ENCODE data around the gene DCST2. TPM values are rescaled to one million over a fixed set of nuclear protein-coding genes. Genes with fewer than 3 reads are reported as not detected.

DCST2 gene
- total and polyA plus RNA-seq, 4 donors: 0.31 to 1.7 (median 1.2) TPM

DNA sequence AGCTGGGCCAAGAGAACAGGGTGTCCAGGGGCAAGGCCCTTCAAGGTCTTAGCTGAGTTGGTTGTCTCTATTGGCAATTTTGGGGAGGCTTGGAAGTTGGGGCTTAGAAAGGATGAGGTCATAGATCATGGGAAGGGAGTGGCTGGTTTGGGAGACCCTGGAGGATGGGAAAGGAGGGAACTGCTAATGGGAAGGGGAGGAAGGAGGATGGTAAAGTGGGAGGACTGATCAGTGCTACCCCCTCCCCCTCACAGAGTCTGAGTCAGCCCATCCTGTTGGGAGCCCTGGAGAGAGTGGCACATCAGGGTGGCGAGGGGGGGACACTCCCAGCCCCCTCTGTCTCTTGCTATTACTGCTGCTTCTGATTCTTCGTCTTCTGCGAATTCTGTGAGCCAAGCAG is 35.0 kb upstream of the DCST2 start:
- Histone ChIP-seq H3K36me3 (ENCODE audit: control insufficient read depth in 4 of 4, insufficient read depth in 4 of 4, low read length in 4 of 4) (peaks cover 0 to 11% (median 5%) of the 10 kb centered on the region in 4 donors), H3K9ac (ENCODE audit: insufficient read depth in 1 of 2, low read length in 2 of 2) (no peak overlapping the region), H3K4me3 (no peak overlapping the region), H3K27me3 (ENCODE audit: control insufficient read depth in 3 of 3, insufficient read depth in 3 of 3, low read length in 2 of 3) (peaks cover 0 to 13% (median 11%) of the 10 kb centered on the region in 3 donors), H3K4me1 (ENCODE audit: control insufficient read depth in 5 of 5, insufficient read depth in 5 of 5, low read length in 5 of 5) (peaks cover 2 to 24% (median 6%) of the 10 kb centered on the region in 5 donors), H3K27ac (ENCODE audit: low read depth in 1 of 2, low read length in 1 of 2) (no peak overlapping the region), H3K9me3 (ENCODE audit: control insufficient read depth in 4 of 4, insufficient read depth in 3 of 4, low read length in 3 of 4) (no peaks in the 10 kb centered on the region)
- TF ChIP-seq, protein P1, sequence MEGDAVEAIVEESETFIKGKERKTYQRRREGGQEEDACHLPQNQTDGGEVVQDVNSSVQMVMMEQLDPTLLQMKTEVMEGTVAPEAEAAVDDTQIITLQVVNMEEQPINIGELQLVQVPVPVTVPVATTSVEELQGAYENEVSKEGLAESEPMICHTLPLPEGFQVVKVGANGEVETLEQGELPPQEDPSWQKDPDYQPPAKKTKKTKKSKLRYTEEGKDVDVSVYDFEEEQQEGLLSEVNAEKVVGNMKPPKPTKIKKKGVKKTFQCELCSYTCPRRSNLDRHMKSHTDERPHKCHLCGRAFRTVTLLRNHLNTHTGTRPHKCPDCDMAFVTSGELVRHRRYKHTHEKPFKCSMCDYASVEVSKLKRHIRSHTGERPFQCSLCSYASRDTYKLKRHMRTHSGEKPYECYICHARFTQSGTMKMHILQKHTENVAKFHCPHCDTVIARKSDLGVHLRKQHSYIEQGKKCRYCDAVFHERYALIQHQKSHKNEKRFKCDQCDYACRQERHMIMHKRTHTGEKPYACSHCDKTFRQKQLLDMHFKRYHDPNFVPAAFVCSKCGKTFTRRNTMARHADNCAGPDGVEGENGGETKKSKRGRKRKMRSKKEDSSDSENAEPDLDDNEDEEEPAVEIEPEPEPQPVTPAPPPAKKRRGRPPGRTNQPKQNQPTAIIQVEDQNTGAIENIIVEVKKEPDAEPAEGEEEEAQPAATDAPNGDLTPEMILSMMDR (IDR thresholded peaks at IDR 0.05; ENCODE audit: control extremely low read depth, extremely low read depth): no peak
- ATAC-seq (ENCODE audit: insufficient read depth, low FRiP score) (no peak), DNase-seq (no peak)
- WGBS, 2 donors: 94 to 96% methylated on average over 3 of the region's 3 CpGs

DNA sequence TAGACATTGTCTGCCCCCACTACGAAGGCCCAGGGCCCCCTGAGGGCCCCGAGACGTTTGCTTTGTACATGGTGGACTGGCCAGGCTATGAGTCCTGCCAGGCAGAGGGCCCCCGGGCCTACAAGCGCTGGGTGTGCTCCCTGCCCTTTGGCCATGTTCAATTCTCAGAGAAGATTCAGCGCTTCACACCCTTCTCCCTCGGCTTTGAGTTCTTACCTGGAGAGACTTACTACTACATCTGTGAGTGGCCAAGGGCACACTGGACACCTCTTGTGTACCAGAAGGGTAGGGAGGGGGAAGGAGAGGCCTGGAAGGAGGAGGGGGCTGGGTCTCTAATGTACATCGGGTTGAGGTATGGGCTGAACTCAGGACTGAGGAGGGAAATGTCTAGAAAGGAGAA is 33.2 kb upstream of the DCST2 start:
- Histone ChIP-seq H3K9ac (ENCODE audit: insufficient read depth in 1 of 2, low read length in 2 of 2) (no peak overlapping the region), H3K27ac (ENCODE audit: low read depth in 1 of 2, low read length in 1 of 2) (no peak overlapping the region), H3K4me1 (ENCODE audit: control insufficient read depth in 5 of 5, insufficient read depth in 5 of 5, low read length in 5 of 5) (peaks cover 2 to 40% (median 11%) of the 10 kb centered on the region in 5 donors), H3K36me3 (ENCODE audit: control insufficient read depth in 4 of 4, insufficient read depth in 4 of 4, low read length in 4 of 4) (peaks cover 0 to 11% (median 5%) of the 10 kb centered on the region in 4 donors), H3K27me3 (ENCODE audit: control insufficient read depth in 3 of 3, insufficient read depth in 3 of 3, low read length in 2 of 3) (peaks cover 0 to 2% (median 0%) of the 10 kb centered on the region in 3 donors), H3K9me3 (ENCODE audit: control insufficient read depth in 4 of 4, insufficient read depth in 3 of 4, low read length in 3 of 4) (no peaks in the 10 kb centered on the region), H3K4me3 (no peak overlapping the region)
- TF ChIP-seq, protein P1 (IDR thresholded peaks at IDR 0.05; ENCODE audit: control extremely low read depth, extremely low read depth): no peak
- ATAC-seq (ENCODE audit: insufficient read depth, low FRiP score) (no peak), DNase-seq (no peak)
- WGBS, 2 donors: 88 to 91% methylated on average over 8 of the region's 8 CpGs

DNA sequence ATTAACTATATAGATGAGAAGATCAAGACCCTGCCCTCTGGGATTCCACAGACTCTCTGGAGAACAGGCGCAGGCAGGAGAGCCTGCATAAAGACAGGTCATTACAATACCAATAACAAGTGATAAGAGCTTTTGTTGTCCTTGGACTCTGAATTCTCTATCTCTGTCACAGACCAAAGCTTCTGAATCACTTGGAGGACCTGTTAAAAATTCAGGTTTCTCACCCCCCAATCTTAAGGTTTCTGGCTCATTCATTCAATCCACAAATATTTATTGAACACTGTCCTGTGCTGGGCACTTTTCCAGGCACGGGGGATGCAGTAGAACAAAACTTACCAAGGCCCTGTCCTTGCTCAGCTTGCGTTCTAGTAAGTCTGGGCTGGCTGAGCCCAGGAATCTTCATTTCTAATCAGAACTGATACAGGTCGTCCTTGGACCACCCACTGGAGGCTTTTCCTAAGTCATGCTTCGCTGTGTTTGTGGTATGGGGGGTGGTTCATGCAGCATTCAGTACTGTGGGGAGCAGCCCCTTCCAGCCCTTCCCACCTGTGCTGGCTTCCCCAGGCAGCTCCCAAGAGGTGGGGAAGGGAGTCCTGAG is 31.4 kb upstream of the DCST2 start:
- TF ChIP-seq, protein P1 (IDR thresholded peaks at IDR 0.05; ENCODE audit: control extremely low read depth, extremely low read depth): no peak
- Histone ChIP-seq H3K36me3 (ENCODE audit: control insufficient read depth in 4 of 4, insufficient read depth in 4 of 4, low read length in 4 of 4) (peaks cover 0 to 12% (median 10%) of the 10 kb centered on the region in 4 donors), H3K27me3 (ENCODE audit: control insufficient read depth in 3 of 3, insufficient read depth in 3 of 3, low read length in 2 of 3) (peaks cover 0 to 4% (median 0%) of the 10 kb centered on the region in 3 donors), H3K27ac (ENCODE audit: low read depth in 1 of 2, low read length in 1 of 2) (no peak overlapping the region), H3K4me3 (no peak overlapping the region), H3K9ac (ENCODE audit: insufficient read depth in 1 of 2, low read length in 2 of 2) (no peak overlapping the region), H3K4me1 (ENCODE audit: control insufficient read depth in 5 of 5, insufficient read depth in 5 of 5, low read length in 5 of 5) (peaks cover 0 to 33% (median 10%) of the 10 kb centered on the region in 5 donors), H3K9me3 (ENCODE audit: control insufficient read depth in 4 of 4, insufficient read depth in 3 of 4, low read length in 3 of 4) (no peaks in the 10 kb centered on the region)
- no peak for DNase-seq
- WGBS, 2 donors: 78 to 81% methylated on average over 5 of the region's 5 CpGs
- ATAC-seq (ENCODE audit: insufficient read depth, low FRiP score): no peak
